Progenitor cell of endocrine pancreas (in vitro differentiated cells): ENCODE data around the gene ASPHD1. TPM values are rescaled to one million over a fixed set of nuclear protein-coding genes. Genes with fewer than 3 reads are reported as not detected.

Experiments used
- DNase-seq: peaks from one replicate; pipeline ENCODE4 v3.0.0; 2021; ENCODE audit warnings: low spot score; ENCODE audit not compliant: unreplicated experiment
- H3K27ac Mint-ChIP-seq: 2 replicates; pipeline ENCODE4 v1.8.0; 2021; ENCODE audit warnings: mild to moderate bottlenecking, moderate library complexity, mixed read lengths
- H3K27me3 Mint-ChIP-seq: 2 replicates; pipeline ENCODE4 v1.8.0; 2021; ENCODE audit warnings: mixed read lengths
- H3K36me3 Mint-ChIP-seq: 2 replicates; pipeline ENCODE4 v1.8.0; 2022; ENCODE audit warnings: mixed read lengths; ENCODE audit not compliant: insufficient read depth
- H3K4me1 Mint-ChIP-seq: 2 replicates; pipeline ENCODE4 v1.8.0; 2021; ENCODE audit warnings: low read depth, mixed read lengths
- H3K4me3 Mint-ChIP-seq: 2 replicates; pipeline ENCODE4 v1.8.0; 2021; ENCODE audit warnings: low read depth, mild to moderate bottlenecking, moderate library complexity, mixed read lengths
- H3K9me3 Mint-ChIP-seq: 2 replicates; pipeline ENCODE4 v1.8.0; 2021; ENCODE audit warnings: low read depth, mixed read lengths
- CTCF ChIP-seq: fragments of 200-600 bp; sonication (generic); IDR thresholded peaks from one replicate; pipeline ENCODE4 v1.5.0; 2021; ENCODE audit warnings: antibody characterized with exemption, mild to moderate bottlenecking; ENCODE audit not compliant: unreplicated experiment
- total RNA-seq: library from RNA; stranded (reverse); gene quantifications from 2 replicates; pipeline ENCODE4 v1.2.1, GENCODE V29; 2021

The ASPHD1 gene
- total RNA-seq, 1 donor from 2014 or later, result 3.8 TPM

GRCh38 chr16:29904947-29905346, 4.7 kb downstream of the ASPHD1 start:
- H3K4me1 Mint-ChIP-seq, result peaks cover 4% of the 10 kb centered on the region
- TF ChIP-seq CTCF, result no peak
- H3K4me3 Mint-ChIP-seq, result no peak overlapping the region
- peak overlapping the region; percentile 52 for H3K27ac Mint-ChIP-seq
- no peak for DNase-seq
- no peaks in the 10 kb centered on the region for H3K36me3 Mint-ChIP-seq
- peaks cover 17% of the 10 kb centered on the region for H3K27me3 Mint-ChIP-seq
- H3K9me3 Mint-ChIP-seq, result no peaks in the 10 kb centered on the region

DNA sequence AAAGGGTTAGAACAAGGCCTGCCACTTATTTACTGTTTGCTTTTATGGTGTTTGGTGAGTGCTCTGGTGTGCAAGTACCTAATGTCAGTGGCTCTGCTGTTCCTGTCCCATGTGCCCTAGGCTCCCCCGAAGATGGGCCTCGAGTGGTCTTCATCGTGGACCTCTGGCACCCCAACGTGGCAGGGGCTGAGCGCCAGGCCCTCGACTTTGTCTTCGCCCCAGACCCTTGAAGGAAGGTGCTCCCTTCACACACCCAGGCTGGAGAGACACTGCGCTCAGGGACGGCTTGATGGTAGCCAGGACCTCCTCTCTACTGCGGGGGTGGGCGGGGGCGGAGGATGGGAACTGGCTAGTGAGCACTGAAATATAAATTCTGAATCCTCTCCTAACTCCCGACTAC, 5.4 kb downstream of the ASPHD1 start:
- Mint-ChIP-seq H3K27me3 (peaks cover 13% of the 10 kb centered on the region), H3K4me1 (peaks cover under 1% of the 10 kb centered on the region), H3K9me3 (no peaks in the 10 kb centered on the region), H3K27ac (no peak overlapping the region), H3K4me3 (no peak overlapping the region), H3K36me3 (no peaks in the 10 kb centered on the region)
- DNase-seq, result no peak
- TF ChIP-seq CTCF, result no peak

DNA sequence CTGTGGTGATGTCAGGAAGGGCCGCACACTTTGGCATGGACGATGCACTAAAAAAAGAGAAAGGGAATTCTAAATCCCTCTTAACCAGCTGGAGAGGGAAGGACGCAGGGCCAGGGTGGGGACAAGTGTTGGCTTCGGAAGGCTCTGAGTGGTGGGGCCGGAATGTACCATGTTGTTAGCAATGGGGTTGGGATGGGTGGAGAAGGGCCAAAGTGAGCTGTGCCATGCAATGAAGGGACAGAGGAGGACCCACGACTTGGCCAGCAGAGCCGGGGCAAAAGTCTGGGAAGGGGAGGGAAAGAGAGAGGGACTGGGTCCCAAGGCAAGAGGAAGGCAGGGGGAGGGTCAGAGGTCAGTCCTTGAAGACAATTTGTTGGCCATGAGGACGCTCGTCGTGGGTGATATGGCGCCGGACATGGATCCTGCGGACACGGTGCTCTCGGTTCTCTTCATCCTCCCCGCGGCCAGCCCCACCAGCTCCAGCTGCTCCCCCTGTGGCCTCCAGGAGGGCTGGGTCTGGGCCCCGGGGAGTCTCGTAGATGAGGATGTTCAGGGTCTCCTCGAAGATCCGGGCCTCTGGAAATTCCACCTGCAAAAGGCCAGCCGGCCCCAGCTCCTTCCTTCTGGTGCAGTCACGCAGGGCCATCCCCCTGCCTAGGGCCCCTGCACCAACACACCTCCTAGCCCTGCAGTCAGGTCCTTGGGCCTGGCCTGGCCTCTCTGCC, 6.4 kb downstream of the ASPHD1 start:
- DNase-seq, result no peak

GRCh38 chr16:29907973-29908372, 7.7 kb downstream of the ASPHD1 start:
- Mint-ChIP-seq H3K4me3 (no peak overlapping the region), H3K27me3 (peaks cover 5% of the 10 kb centered on the region), H3K4me1 (no peaks in the 10 kb centered on the region), H3K27ac (no peak overlapping the region), H3K9me3 (no peaks in the 10 kb centered on the region), H3K36me3 (peaks cover 2% of the 10 kb centered on the region)
- no peak for DNase-seq
- TF ChIP-seq CTCF, result no peak

More for the DNA sequence above, 6.4 kb downstream of the ASPHD1 start:
- H3K4me1 Mint-ChIP-seq, result no peaks in the 10 kb centered on the region
- no peak overlapping the region for H3K4me3 Mint-ChIP-seq
- no peak for TF ChIP-seq CTCF
- no peak overlapping the region for H3K27ac Mint-ChIP-seq
- H3K36me3 Mint-ChIP-seq, result no peaks in the 10 kb centered on the region
- no peaks in the 10 kb centered on the region for H3K9me3 Mint-ChIP-seq
- peaks cover 10% of the 10 kb centered on the region for H3K27me3 Mint-ChIP-seq

DNA sequence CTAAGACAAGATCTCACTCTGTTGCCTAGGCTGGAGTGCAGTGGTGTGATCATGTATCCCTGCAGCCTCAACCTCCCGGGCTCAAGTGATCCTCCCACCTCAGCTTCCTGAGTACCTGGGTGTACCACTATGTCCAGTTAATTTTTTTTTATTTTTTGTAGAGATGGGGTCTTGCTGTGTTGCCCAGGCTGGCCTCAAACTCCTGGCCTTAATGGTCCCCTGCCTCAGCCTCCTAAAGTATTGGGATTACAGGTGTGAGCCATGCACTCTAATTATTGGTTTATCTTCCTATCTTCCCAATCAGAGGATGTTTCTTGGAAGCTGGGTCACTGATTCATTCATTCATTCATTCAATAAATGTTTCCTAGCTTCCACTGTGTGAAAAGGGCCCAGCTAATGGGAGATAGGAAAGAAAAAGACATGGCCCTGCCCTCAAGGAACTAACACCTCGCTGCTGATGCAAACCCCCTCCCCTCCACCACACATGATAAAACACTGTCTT, 8.5 kb downstream of the ASPHD1 start:
- no peak for DNase-seq

More for the DNA sequence above, 8.5 kb downstream of the ASPHD1 start:
- Mint-ChIP-seq H3K4me1 (no peaks in the 10 kb centered on the region), H3K27ac (no peak overlapping the region), H3K27me3 (peaks cover under 1% of the 10 kb centered on the region), H3K4me3 (no peak overlapping the region), H3K36me3 (peaks cover 4% of the 10 kb centered on the region), H3K9me3 (no peaks in the 10 kb centered on the region)
- TF ChIP-seq CTCF, result no peak
